Coronary artery (tissue), 2 donors: ENCODE results near the gene ASTN1.

Experiments used
- DNase-seq: peaks from one replicate; pipeline ENCODE4 v3.0.0-alpha.2; 2017; ENCODE audit warnings: low spot score
- H3K27ac ChIP-seq, 2 donors: fragments of 200-600 bp; sonication (generic); one replicate each; pipeline ENCODE4 v1.5.1; 2016 to 2019
- H3K4me3 ChIP-seq: fragments of 200-600 bp; sonication (generic); 2 replicates; pipeline ENCODE4 v1.5.1; 2016; ENCODE audit warnings: mild to moderate bottlenecking, moderate library complexity
- TF ChIP-seq, protein P1 (sequence below): fragments of 200-600 bp; sonication (generic); IDR thresholded peaks from one replicate; pipeline ENCODE4 v1.5.1; 2019; ENCODE audit warnings: antibody characterized with exemption

The ASTN1 gene

DNA sequence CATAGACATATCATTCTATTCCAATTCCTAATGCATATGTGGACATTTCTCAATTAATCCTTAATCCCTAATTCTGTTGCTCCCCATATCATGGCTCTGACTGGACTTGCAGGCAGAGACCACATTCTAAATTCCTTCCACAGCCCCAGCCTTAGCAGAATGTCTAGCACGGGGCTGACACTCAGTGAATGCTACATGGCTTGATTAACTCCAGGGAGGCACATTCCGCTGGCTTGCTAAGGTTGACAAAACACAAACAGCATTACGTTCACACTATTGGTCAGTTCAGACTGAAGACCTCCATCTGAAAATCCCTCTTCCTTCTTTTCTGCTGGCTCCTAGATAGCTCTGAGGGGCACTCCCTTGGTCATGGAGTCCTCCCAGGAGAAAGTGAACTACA is 119.4 kb downstream of the ASTN1 start:
- no peak for DNase-seq
- TF ChIP-seq, protein P1, sequence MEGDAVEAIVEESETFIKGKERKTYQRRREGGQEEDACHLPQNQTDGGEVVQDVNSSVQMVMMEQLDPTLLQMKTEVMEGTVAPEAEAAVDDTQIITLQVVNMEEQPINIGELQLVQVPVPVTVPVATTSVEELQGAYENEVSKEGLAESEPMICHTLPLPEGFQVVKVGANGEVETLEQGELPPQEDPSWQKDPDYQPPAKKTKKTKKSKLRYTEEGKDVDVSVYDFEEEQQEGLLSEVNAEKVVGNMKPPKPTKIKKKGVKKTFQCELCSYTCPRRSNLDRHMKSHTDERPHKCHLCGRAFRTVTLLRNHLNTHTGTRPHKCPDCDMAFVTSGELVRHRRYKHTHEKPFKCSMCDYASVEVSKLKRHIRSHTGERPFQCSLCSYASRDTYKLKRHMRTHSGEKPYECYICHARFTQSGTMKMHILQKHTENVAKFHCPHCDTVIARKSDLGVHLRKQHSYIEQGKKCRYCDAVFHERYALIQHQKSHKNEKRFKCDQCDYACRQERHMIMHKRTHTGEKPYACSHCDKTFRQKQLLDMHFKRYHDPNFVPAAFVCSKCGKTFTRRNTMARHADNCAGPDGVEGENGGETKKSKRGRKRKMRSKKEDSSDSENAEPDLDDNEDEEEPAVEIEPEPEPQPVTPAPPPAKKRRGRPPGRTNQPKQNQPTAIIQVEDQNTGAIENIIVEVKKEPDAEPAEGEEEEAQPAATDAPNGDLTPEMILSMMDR = no peak
- no peak overlapping the region for H3K4me3 ChIP-seq
- H3K27ac ChIP-seq = no peak overlapping the region

GRCh38 chr1:177044390-177044789 is 120.1 kb downstream of the ASTN1 start:
- Histone ChIP-seq H3K4me3 (no peak overlapping the region), H3K27ac (no peak overlapping the region)
- no peak for DNase-seq
- TF ChIP-seq, protein P1 = no peak

- H3K27ac ChIP-seq = no peak overlapping the region
- DNase-seq = no peak
- no peak overlapping the region for H3K4me3 ChIP-seq
These were observed 120.9 kb downstream of the ASTN1 start for GRCh38 chr1:177043597-177043996.

DNA sequence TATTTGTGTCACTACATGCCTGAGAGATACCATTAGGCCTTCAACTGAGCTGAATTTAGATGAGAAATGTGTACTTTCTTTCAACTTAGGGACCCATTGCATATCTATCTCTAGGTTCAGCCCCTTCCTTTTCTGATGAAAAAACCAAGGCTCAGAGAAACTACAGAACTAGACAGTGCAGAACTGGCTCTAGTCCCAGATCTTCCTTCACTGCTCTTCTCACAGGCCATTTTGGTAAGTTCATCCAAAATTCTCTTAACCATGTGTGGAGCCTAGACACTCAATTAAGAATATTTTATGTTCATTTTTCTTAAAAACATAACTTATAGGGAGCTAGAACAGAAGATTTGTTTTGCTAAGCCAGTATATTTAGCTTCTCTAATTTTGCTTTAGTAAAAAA is 128.9 kb downstream of the ASTN1 start:
- no peak overlapping the region for H3K4me3 ChIP-seq
- no peak for DNase-seq
- no peak overlapping the region for H3K27ac ChIP-seq
- TF ChIP-seq, protein P1 = no peak

More at GRCh38 chr1:177043597-177043996, 120.9 kb downstream of the ASTN1 start:
- TF ChIP-seq, protein P1 = no peak

- TF ChIP-seq, protein P1 = no peak
- H3K27ac ChIP-seq = no peak overlapping the region
- no peak for DNase-seq
- H3K4me3 ChIP-seq = no peak overlapping the region
These were observed 130.9 kb downstream of the ASTN1 start for GRCh38 chr1:177033628-177034027.

DNA sequence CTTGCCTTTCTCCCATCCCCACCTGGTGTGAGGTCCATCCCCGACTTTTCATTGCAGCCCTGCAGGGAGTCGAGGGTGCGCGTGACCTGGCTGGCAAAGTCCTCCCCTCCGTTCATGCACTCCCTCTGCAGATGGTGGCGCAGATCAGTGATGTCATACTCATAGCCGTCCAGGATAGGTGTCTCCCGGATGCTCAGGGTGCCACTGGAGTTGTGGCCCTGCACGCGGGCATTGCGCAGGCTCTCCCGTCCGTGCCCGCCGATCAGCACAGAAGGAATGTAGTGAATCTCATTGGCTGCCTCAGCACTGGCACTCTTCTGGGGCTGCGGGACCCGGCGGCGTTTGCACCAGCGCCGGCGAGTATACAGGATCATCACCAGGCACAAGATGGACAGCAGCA is 132.1 kb downstream of the ASTN1 start:
- TF ChIP-seq, protein P1 = no peak
- no peak for DNase-seq
- H3K27ac ChIP-seq = no peak overlapping the region
- no peak overlapping the region for H3K4me3 ChIP-seq

DNA sequence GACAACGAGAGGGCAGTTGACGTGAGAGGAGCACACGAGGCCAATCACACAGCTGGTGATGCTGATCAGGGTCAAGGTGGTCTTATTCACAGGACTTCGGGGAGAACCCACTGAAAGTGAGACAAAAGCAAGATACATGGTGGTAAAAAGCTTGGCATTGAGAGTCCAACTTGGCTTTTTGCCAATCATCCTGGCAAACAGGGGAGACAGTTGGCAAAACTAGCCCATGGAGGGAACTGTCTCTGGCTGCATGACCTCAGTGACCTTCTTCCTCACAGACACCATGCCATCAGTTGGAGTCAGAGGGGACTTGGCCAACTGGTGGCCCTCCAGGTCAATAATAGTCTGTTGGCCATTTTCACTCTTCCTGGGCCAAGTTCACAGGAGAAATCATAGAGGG is 139.9 kb downstream of the ASTN1 start:
- DNase-seq = no peak
- TF ChIP-seq, protein P1 = no peak
- Histone ChIP-seq H3K4me3 (no peak overlapping the region), H3K27ac (no peak overlapping the region)
